ENCODE results near the gene ECE1. TPM values are rescaled to one million over a fixed set of nuclear protein-coding genes. Genes with fewer than 3 reads are reported as not detected.

The ECE1 gene
- total and polyA plus RNA-seq, 2 of the 8 experiments (the other 6 are each of a cell fraction or from before 2014, with no cell fraction given) = 21.4 to 36.8 TPM

DNA sequence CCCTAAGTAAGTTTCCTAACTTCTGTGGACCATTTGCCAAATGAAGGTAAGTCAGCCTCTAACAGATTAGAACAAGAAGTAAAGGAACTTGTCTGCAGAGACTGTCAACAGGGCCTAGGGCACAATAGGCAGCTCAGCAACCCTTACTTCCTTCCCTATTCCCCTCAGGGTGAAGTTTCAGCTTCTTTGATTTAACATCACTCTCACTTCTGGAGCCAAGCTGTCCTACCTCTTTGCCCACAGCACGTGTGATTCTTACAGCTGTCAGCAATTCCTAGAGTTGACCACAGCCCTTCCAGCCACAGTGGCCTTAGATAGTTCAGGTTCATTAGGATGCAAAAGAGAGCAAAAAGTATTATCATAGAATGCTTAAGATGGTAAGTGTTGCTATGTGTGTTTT, 106.0 kb downstream of the ECE1 start (continued):
- TF ChIP-seq, protein P1, sequence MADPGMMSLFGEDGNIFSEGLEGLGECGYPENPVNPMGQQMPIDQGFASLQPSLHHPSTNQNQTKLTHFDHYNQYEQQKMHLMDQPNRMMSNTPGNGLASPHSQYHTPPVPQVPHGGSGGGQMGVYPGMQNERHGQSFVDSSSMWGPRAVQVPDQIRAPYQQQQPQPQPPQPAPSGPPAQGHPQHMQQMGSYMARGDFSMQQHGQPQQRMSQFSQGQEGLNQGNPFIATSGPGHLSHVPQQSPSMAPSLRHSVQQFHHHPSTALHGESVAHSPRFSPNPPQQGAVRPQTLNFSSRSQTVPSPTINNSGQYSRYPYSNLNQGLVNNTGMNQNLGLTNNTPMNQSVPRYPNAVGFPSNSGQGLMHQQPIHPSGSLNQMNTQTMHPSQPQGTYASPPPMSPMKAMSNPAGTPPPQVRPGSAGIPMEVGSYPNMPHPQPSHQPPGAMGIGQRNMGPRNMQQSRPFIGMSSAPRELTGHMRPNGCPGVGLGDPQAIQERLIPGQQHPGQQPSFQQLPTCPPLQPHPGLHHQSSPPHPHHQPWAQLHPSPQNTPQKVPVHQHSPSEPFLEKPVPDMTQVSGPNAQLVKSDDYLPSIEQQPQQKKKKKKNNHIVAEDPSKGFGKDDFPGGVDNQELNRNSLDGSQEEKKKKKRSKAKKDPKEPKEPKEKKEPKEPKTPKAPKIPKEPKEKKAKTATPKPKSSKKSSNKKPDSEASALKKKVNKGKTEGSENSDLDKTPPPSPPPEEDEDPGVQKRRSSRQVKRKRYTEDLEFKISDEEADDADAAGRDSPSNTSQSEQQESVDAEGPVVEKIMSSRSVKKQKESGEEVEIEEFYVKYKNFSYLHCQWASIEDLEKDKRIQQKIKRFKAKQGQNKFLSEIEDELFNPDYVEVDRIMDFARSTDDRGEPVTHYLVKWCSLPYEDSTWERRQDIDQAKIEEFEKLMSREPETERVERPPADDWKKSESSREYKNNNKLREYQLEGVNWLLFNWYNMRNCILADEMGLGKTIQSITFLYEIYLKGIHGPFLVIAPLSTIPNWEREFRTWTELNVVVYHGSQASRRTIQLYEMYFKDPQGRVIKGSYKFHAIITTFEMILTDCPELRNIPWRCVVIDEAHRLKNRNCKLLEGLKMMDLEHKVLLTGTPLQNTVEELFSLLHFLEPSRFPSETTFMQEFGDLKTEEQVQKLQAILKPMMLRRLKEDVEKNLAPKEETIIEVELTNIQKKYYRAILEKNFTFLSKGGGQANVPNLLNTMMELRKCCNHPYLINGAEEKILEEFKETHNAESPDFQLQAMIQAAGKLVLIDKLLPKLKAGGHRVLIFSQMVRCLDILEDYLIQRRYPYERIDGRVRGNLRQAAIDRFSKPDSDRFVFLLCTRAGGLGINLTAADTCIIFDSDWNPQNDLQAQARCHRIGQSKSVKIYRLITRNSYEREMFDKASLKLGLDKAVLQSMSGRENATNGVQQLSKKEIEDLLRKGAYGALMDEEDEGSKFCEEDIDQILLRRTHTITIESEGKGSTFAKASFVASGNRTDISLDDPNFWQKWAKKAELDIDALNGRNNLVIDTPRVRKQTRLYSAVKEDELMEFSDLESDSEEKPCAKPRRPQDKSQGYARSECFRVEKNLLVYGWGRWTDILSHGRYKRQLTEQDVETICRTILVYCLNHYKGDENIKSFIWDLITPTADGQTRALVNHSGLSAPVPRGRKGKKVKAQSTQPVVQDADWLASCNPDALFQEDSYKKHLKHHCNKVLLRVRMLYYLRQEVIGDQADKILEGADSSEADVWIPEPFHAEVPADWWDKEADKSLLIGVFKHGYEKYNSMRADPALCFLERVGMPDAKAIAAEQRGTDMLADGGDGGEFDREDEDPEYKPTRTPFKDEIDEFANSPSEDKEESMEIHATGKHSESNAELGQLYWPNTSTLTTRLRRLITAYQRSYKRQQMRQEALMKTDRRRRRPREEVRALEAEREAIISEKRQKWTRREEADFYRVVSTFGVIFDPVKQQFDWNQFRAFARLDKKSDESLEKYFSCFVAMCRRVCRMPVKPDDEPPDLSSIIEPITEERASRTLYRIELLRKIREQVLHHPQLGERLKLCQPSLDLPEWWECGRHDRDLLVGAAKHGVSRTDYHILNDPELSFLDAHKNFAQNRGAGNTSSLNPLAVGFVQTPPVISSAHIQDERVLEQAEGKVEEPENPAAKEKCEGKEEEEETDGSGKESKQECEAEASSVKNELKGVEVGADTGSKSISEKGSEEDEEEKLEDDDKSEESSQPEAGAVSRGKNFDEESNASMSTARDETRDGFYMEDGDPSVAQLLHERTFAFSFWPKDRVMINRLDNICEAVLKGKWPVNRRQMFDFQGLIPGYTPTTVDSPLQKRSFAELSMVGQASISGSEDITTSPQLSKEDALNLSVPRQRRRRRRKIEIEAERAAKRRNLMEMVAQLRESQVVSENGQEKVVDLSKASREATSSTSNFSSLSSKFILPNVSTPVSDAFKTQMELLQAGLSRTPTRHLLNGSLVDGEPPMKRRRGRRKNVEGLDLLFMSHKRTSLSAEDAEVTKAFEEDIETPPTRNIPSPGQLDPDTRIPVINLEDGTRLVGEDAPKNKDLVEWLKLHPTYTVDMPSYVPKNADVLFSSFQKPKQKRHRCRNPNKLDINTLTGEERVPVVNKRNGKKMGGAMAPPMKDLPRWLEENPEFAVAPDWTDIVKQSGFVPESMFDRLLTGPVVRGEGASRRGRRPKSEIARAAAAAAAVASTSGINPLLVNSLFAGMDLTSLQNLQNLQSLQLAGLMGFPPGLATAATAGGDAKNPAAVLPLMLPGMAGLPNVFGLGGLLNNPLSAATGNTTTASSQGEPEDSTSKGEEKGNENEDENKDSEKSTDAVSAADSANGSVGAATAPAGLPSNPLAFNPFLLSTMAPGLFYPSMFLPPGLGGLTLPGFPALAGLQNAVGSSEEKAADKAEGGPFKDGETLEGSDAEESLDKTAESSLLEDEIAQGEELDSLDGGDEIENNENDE (IDR thresholded peaks at IDR 0.05; ENCODE audit: insufficient replicate concordance, low read length) = no peak
- no peak for TF ChIP-seq CHD1 (IDR thresholded peaks at IDR 0.05; ENCODE audit: low read depth, low read length)
